H9 (cell line): ENCODE results near the gene ANKRD28. TPM values are rescaled to one million over a fixed set of nuclear protein-coding genes. Genes with fewer than 3 reads are reported as not detected.
A peak's percentile ranks its signal among the peaks of the same experiment; 100 is the strongest.

ENCODE experiments used
- DNase-seq: peaks from one replicate; pipeline ENCODE4 v3.0.0-alpha.2; 2017
- H2AFZ ChIP-seq: one replicate; pipeline ENCODE4 v1.6.1; 2013; ENCODE audit warnings: mild to moderate bottlenecking, low read length, control low read depth, moderate library complexity
- H2AK5ac ChIP-seq: 2 replicates; pipeline ENCODE4 v1.6.1; 2013; ENCODE audit warnings: low read length, control low read depth, mixed read lengths; ENCODE audit not compliant: insufficient read length
- H2BK120ac ChIP-seq: one replicate; pipeline ENCODE4 v1.6.1; 2013; ENCODE audit warnings: low read depth, mild to moderate bottlenecking, low read length, control low read depth, inconsistent platforms; ENCODE audit not compliant: poor library complexity, severe bottlenecking
- H2BK12ac ChIP-seq: 2 replicates; pipeline ENCODE4 v1.6.1; 2013; ENCODE audit warnings: low read length, control low read depth, mixed read lengths, low read depth; ENCODE audit not compliant: insufficient read length
- H2BK15ac ChIP-seq: 2 replicates; pipeline ENCODE4 v1.6.1; 2013; ENCODE audit warnings: low read depth, low read length, control low read depth
- H2BK20ac ChIP-seq: one replicate; pipeline ENCODE4 v1.6.1; 2013; ENCODE audit warnings: low read depth, mild to moderate bottlenecking, low read length, control low read depth, inconsistent platforms; ENCODE audit not compliant: poor library complexity, severe bottlenecking
- H2BK5ac ChIP-seq: 2 replicates; pipeline ENCODE4 v1.6.1; 2013; ENCODE audit warnings: low read length, control low read depth, mixed read lengths; ENCODE audit not compliant: insufficient read length
- H3K14ac ChIP-seq: 2 replicates; pipeline ENCODE4 v1.6.1; 2013; ENCODE audit warnings: low read length, control low read depth; ENCODE audit not compliant: insufficient read depth
- H3K18ac ChIP-seq: 2 replicates; pipeline ENCODE4 v1.6.1; 2013; ENCODE audit warnings: low read depth, mild to moderate bottlenecking, mixed read lengths, low read length, control low read depth; ENCODE audit not compliant: insufficient read length
- H3K23ac ChIP-seq: 2 replicates; pipeline ENCODE4 v1.6.1; 2013; ENCODE audit warnings: low read length, control low read depth, mixed read lengths, low read depth; ENCODE audit not compliant: insufficient read length
- H3K23me2 ChIP-seq: 2 replicates; pipeline ENCODE4 v1.6.1; 2013; ENCODE audit warnings: low read depth, mild to moderate bottlenecking, mixed read lengths, low read length, control low read depth; ENCODE audit not compliant: insufficient read length, poor library complexity, severe bottlenecking
- H3K27ac ChIP-seq: 2 replicates; pipeline ENCODE4 v1.5.1; 2013; ENCODE audit warnings: low read length, control low read depth, mixed read lengths, low read depth; ENCODE audit not compliant: insufficient read length
- H3K27me3 ChIP-seq: 2 replicates; pipeline ENCODE4 v1.6.1; 2013; ENCODE audit warnings: low read length, control low read depth, inconsistent platforms; ENCODE audit not compliant: insufficient read depth
- H3K4ac ChIP-seq: 2 replicates; pipeline ENCODE4 v1.6.1; 2013; ENCODE audit warnings: low read depth, mild to moderate bottlenecking, control low read depth, inconsistent platforms, low read length, moderate library complexity
- H3K4me1 ChIP-seq: 2 replicates; pipeline ENCODE4 v1.6.1; 2013; ENCODE audit warnings: low read length, control low read depth, inconsistent platforms; ENCODE audit not compliant: insufficient read depth
- H3K4me2 ChIP-seq: 2 replicates; pipeline ENCODE4 v1.6.1; 2013; ENCODE audit warnings: low read length, control low read depth, mixed read lengths; ENCODE audit not compliant: insufficient read length, insufficient read depth
- H3K56ac ChIP-seq: 2 replicates; pipeline ENCODE4 v1.6.1; 2013; ENCODE audit warnings: low read depth, mild to moderate bottlenecking, mixed read lengths, low read length, control low read depth; ENCODE audit not compliant: insufficient read length
- H3K79me1 ChIP-seq: 2 replicates; pipeline ENCODE4 v1.6.1; 2013; ENCODE audit warnings: low read depth, mild to moderate bottlenecking, moderate library complexity, low read length, control low read depth, inconsistent platforms; ENCODE audit not compliant: insufficient read depth, poor library complexity, severe bottlenecking
- H3K79me2 ChIP-seq: 2 replicates; pipeline ENCODE4 v1.6.1; 2013; ENCODE audit warnings: low read length, control low read depth, inconsistent platforms; ENCODE audit not compliant: insufficient read depth
- H3K9ac ChIP-seq: 2 replicates; pipeline ENCODE4 v1.6.1; 2013; ENCODE audit warnings: low read length, control low read depth, mixed read lengths; ENCODE audit not compliant: insufficient read length; ENCODE audit errors: extremely low read depth
- H3K9me3 ChIP-seq: one replicate; pipeline ENCODE4 v1.6.1; 2013; ENCODE audit warnings: low read depth, low read length, inconsistent platforms; ENCODE audit not compliant: control insufficient read depth
- H3T11ph ChIP-seq: one replicate; pipeline ENCODE4 v1.6.1; 2013; ENCODE audit warnings: mild to moderate bottlenecking, low read length, control low read depth, inconsistent platforms
- H4K20me1 ChIP-seq: one replicate; pipeline ENCODE4 v1.6.1; 2013; ENCODE audit not compliant: control insufficient read depth, insufficient read length, insufficient read depth
- H4K5ac ChIP-seq: 2 replicates; pipeline ENCODE4 v1.6.1; 2013; ENCODE audit warnings: low read depth, mild to moderate bottlenecking, mixed read lengths, low read length, control low read depth; ENCODE audit not compliant: insufficient read length
- H4K8ac ChIP-seq: replicated peaks from 2 replicates; pipeline ENCODE4 v1.6.1; 2013; ENCODE audit warnings: low read length, control low read depth, mixed read lengths, low read depth; ENCODE audit not compliant: insufficient read length
- H4K91ac ChIP-seq: 2 replicates; pipeline ENCODE4 v1.6.1; 2013; ENCODE audit warnings: low read depth, mild to moderate bottlenecking, moderate library complexity, mixed read lengths, low read length, control low read depth; ENCODE audit not compliant: insufficient read length
- H3K27ac Mint-ChIP-seq, 3 experiments: 2 replicates in 2 of 3; 3 replicates in 1 of 3; pipeline ENCODE4 v1.8.0; 2020 to 2021; ENCODE audit warnings: mixed read lengths in 3 of 3, mild to moderate bottlenecking in 1 of 3, moderate library complexity in 1 of 3
- H3K27me3 Mint-ChIP-seq: 2 replicates; pipeline ENCODE4 v1.8.0; 2021; ENCODE audit warnings: low read depth, mild to moderate bottlenecking, moderate library complexity, mixed read lengths
- H3K36me3 Mint-ChIP-seq, 3 experiments: 2 replicates in 2 of 3; 3 replicates in 1 of 3; pipeline ENCODE4 v1.8.0; 2020 to 2021; ENCODE audit warnings: low read depth in 3 of 3, mixed read lengths in 3 of 3; ENCODE audit not compliant: insufficient read depth in 1 of 3
- H3K4me1 Mint-ChIP-seq, 2 experiments: 2 replicates each; pipeline ENCODE4 v1.8.0; 2020; ENCODE audit warnings: mixed read lengths in 2 of 2
- H3K4me3 Mint-ChIP-seq, 2 experiments: 2 replicates in 1 of 2; 3 replicates in 1 of 2; pipeline ENCODE4 v1.8.0; 2020 to 2021; ENCODE audit warnings: mild to moderate bottlenecking in 2 of 2, mixed read lengths in 2 of 2, moderate library complexity in 1 of 2
- H3K9me3 Mint-ChIP-seq, 2 experiments: 2 replicates in 1 of 2; 3 replicates in 1 of 2; pipeline ENCODE4 v1.8.0; 2020; ENCODE audit warnings: mild to moderate bottlenecking in 2 of 2, mixed read lengths in 2 of 2, moderate library complexity in 1 of 2
- CTCF ChIP-seq: fragments of 200-600 bp; sonication (generic); conservative IDR thresholded peaks from 3 replicates; pipeline ENCODE4 v1.8.0; 2021; ENCODE audit warnings: antibody characterized with exemption, mild to moderate bottlenecking
- WGBS: extraction: QIAGEN DNeasy Blood & Tissue Kit; methylation state at CpG from one replicate; pipeline ENCODE4 v1.1.7; 2013; ENCODE audit warnings: missing lambda C conversion rate, low lambda C conversion rate, mixed read lengths; ENCODE audit not compliant: insufficient read length; ENCODE audit errors: extremely low coverage; 5-methylcytosine and 5-hydroxymethylcytosine counted together
- long read RNA-seq: library from polyadenylated mRNA; unstranded; transcript quantifications from one replicate; pipeline ENCODE4 v2.0.0, GENCODE V29; 2020
- total RNA-seq: library from RNA; stranded (reverse); gene quantifications from 2 replicates; pipeline ENCODE4 v1.2.1, GENCODE V29; 2021

ANKRD28 gene
- 53.8 and 59.0 TPM in 2 replicates for total RNA-seq
- long read RNA-seq, full-length matches to known transcripts, result 2 of 17 reads
- long read RNA-seq, partial matches to known transcripts, result 5 of 17 reads
- long read RNA-seq, other reads (novel, unspliced or antisense), result 10 of 17 reads

GRCh38 chr3:15797642-15798303, at the start of gene ANKRD28:
ANKRD28 (minus strand) TSS chr3:15797979; CDS start chr3:15796521, 1,458 bp downstream.
- no peak within 1 kb of the TSS for H4K8ac ChIP-seq
- H3K18ac ChIP-seq, result no peak within 1 kb of the TSS
- peak within 1 kb of the TSS in 1 of 2 experiments; percentile 37; a peak in 3 of 5 replicates for H3K4me3 Mint-ChIP-seq

More at GRCh38 chr3:15797642-15798303, at the start of gene ANKRD28:
- Histone ChIP-seq H3K23ac (no peak within 1 kb of the TSS), H3K9ac (no peak within 1 kb of the TSS), H4K5ac (no peak within 1 kb of the TSS), H3K9me3 (no peaks in the 10 kb centered on the region), H3T11ph (peak within 1 kb of the TSS; percentile 88), H3K79me2 (no peaks in the 10 kb centered on the region; the same call in 1 of the 2 replicates), H2BK120ac (no peak within 1 kb of the TSS), H3K27ac (peak within 1 kb of the TSS; percentile 47), H3K4ac (no peak within 1 kb of the TSS), H3K23me2 (no peaks in the 10 kb centered on the region), H2BK12ac (no peak within 1 kb of the TSS), H2BK5ac (no peak within 1 kb of the TSS), H3K79me1 (no peaks in the 10 kb centered on the region), H3K4me2 (peak within 1 kb of the TSS; percentile 27), H2BK20ac (no peak within 1 kb of the TSS), H2AK5ac (no peak within 1 kb of the TSS), H2AFZ (no peak within 1 kb of the TSS), H4K91ac (no peak within 1 kb of the TSS), H3K27me3 (no peaks in the 10 kb centered on the region), H4K20me1 (no peaks in the 10 kb centered on the region), H3K4me1 (no peaks in the 10 kb centered on the region), H3K14ac (peak within 1 kb of the TSS; percentile 78; the same call in 1 of the 2 replicates), H2BK15ac (no peak within 1 kb of the TSS), H3K56ac (no peak within 1 kb of the TSS)
- TF ChIP-seq CTCF, result no peak; the same call in 1 of the 3 replicates
- Mint-ChIP-seq H3K27ac (peak within 1 kb of the TSS; percentile 56 to 98 (median 93); a peak in 6 of 7 replicates), H3K27me3 (no peaks in the 10 kb centered on the region), H3K4me1 (peaks cover 24 to 30% of the 10 kb centered on the region in 2 experiments), H3K36me3 (peaks cover 0 to 5% (median 4%) of the 10 kb centered on the region in 3 experiments; a peak in 4 of 7 replicates), H3K9me3 (no peaks in the 10 kb centered on the region)
- WGBS, result no CpG with 5 or more reads among the region's 6 CpGs
- no peak for DNase-seq
